H1 (cell line): ENCODE results near the gene SLC12A2. TPM values are rescaled to one million over a fixed set of nuclear protein-coding genes. Genes with fewer than 3 reads are reported as not detected.

Source experiments
- CTCF ChIA-PET: fragments of 300-600 bp; sonication (Branson Sonifier 250); formaldehyde crosslinking; loops from one replicate; lab custom pipeline; 2021; ENCODE audit not compliant: partially characterized antibody; lab: Charles Lee
- POLR2A ChIA-PET: fragments of 300-600 bp; sonication (Branson Sonifier 250); formaldehyde crosslinking; loops from one replicate; lab custom pipeline; 2021; ENCODE audit warnings: inconsistent platforms; ENCODE audit not compliant: partially characterized antibody; lab: Charles Lee
- DNase-seq, 2 experiments: peaks; one replicate each; pipeline versions ENCODE4 v3.0.0 to v3.0.0-alpha.2; 2010 to 2022; ENCODE audit warnings: low spot score in 2 of 2, low read depth in 1 of 2, mixed read lengths in 1 of 2
- FAIRE-seq: peaks from 2 replicates; lab custom pipeline; 2011; peaks lifted over from hg19 to GRCh38; lab: Jason Lieb, UNC
- H2AFZ ChIP-seq: 2 replicates; pipeline ENCODE4 v1.8.1; 2012; ENCODE audit warnings: low read length, inconsistent platforms
- H2AK5ac ChIP-seq: 2 replicates; pipeline ENCODE4 v1.6.1; 2013; ENCODE audit warnings: low read depth, low read length
- H2BK120ac ChIP-seq: replicated peaks from 2 replicates; pipeline ENCODE3; 2013; ENCODE audit warnings: low read depth, low read length, inconsistent platforms
- H2BK12ac ChIP-seq: 2 replicates; pipeline ENCODE4 v1.6.1; 2013; ENCODE audit warnings: low read depth, low read length
- H2BK15ac ChIP-seq: 2 replicates; pipeline ENCODE4 v1.6.1; 2013; ENCODE audit warnings: low read length
- H2BK20ac ChIP-seq: 2 replicates; pipeline ENCODE4 v1.6.1; 2013; ENCODE audit warnings: low read length
- H2BK5ac ChIP-seq: 2 replicates; pipeline ENCODE4 v1.6.1; 2013; ENCODE audit warnings: low read depth, low read length
- H3K14ac ChIP-seq: 2 replicates; pipeline ENCODE4 v1.6.1; 2013; ENCODE audit warnings: inconsistent platforms; ENCODE audit not compliant: insufficient read length
- H3K18ac ChIP-seq: 2 replicates; pipeline ENCODE4 v1.6.1; 2013; ENCODE audit warnings: low read length; ENCODE audit errors: extremely low read depth
- H3K23ac ChIP-seq: 2 replicates; pipeline ENCODE4 v1.6.1; 2013; ENCODE audit warnings: inconsistent platforms; ENCODE audit not compliant: insufficient read length
- H3K23me2 ChIP-seq: 2 replicates; pipeline ENCODE4 v1.6.1; 2013; ENCODE audit warnings: low read depth, low read length
- H3K27ac ChIP-seq: 2 replicates; pipeline ENCODE4 v1.6.1; 2011; ENCODE audit warnings: low read depth, low read length, inconsistent platforms
- H3K27me3 ChIP-seq, 4 experiments: replicated peaks in 1 of 4; 1 replicate in 1 of 4; 2 replicates in 3 of 4; pipeline versions ENCODE4 v1.6.1 to v1.8.1; 2011 to 2013; ENCODE audit warnings: low read length in 3 of 4, mild to moderate bottlenecking in 3 of 4, inconsistent platforms in 2 of 4, mixed read lengths in 2 of 4, moderate library complexity in 1 of 4; ENCODE audit not compliant: control insufficient read depth in 3 of 4, insufficient read depth in 3 of 4; ENCODE audit errors: extremely low read depth in 1 of 4
- H3K36me3 ChIP-seq, 4 experiments: 2 replicates each; pipeline versions ENCODE4 v1.6.1 to v1.8.1; 2011 to 2013; ENCODE audit warnings: mild to moderate bottlenecking in 4 of 4, low read length in 3 of 4, moderate library complexity in 2 of 4, control low read depth in 1 of 4, inconsistent platforms in 1 of 4; ENCODE audit not compliant: insufficient read depth in 4 of 4, control insufficient read depth in 2 of 4
- H3K4ac ChIP-seq: replicated peaks from 2 replicates; pipeline ENCODE3; 2013; ENCODE audit warnings: low read length, low read depth, mixed read lengths, inconsistent platforms; ENCODE audit not compliant: insufficient read length
- H3K4me1 ChIP-seq, 4 experiments: replicated peaks in 1 of 4; 1 replicate in 1 of 4; 2 replicates in 3 of 4; pipeline versions ENCODE4 v1.6.1 to v1.8.1; 2011 to 2013; ENCODE audit warnings: low read length in 3 of 4, inconsistent platforms in 2 of 4, mixed read lengths in 1 of 4; ENCODE audit not compliant: insufficient read depth in 4 of 4, control insufficient read depth in 3 of 4
- H3K4me2 ChIP-seq, 2 experiments: 2 replicates each; pipeline versions ENCODE4 v1.6.1 to v1.8.1; 2011 to 2013; ENCODE audit warnings: low read depth in 2 of 2, low read length in 2 of 2, control low read depth in 1 of 2, inconsistent platforms in 1 of 2, mild to moderate bottlenecking in 1 of 2; ENCODE audit not compliant: insufficient read depth in 1 of 2
- H3K4me3 ChIP-seq, 4 experiments: fragments of 200-600, 300-600 bp in 1 of 4; sonication (generic), shearing (Covaris generic), sonication (Bioruptor Twin) in 1 of 4; 2 replicates each; pipeline versions ENCODE4 v1.5.1 to v1.8.1; 2011 to 2016; ENCODE audit warnings: low read length in 4 of 4, low read depth in 3 of 4, control low read depth in 2 of 4, inconsistent platforms in 2 of 4, mild to moderate bottlenecking in 2 of 4, mixed read lengths in 1 of 4, moderate library complexity in 1 of 4; ENCODE audit not compliant: insufficient read depth in 2 of 4; ENCODE audit errors: extremely low read depth in 1 of 4
- H3K56ac ChIP-seq: replicated peaks from 2 replicates; pipeline ENCODE3; 2013; ENCODE audit warnings: low read depth, mild to moderate bottlenecking, mixed read lengths, low read length, inconsistent platforms; ENCODE audit not compliant: insufficient read length
- H3K79me1 ChIP-seq: 2 replicates; pipeline ENCODE4 v1.6.1; 2013; ENCODE audit warnings: low read depth, low read length, control low read depth
- H3K79me2 ChIP-seq, 2 experiments: 2 replicates each; pipeline versions ENCODE4 v1.6.1 to v1.8.1; 2012 to 2013; ENCODE audit warnings: low read length in 2 of 2, mild to moderate bottlenecking in 2 of 2, inconsistent platforms in 1 of 2; ENCODE audit not compliant: insufficient read depth in 2 of 2, control insufficient read depth in 1 of 2
- H3K9ac ChIP-seq, 4 experiments: replicated peaks in 1 of 4; 1 replicate in 1 of 4; 2 replicates in 3 of 4; pipeline versions ENCODE4 v1.6.1 to v1.8.1; 2011 to 2013; ENCODE audit warnings: low read depth in 3 of 4, low read length in 3 of 4, control low read depth in 2 of 4, mild to moderate bottlenecking in 2 of 4, moderate library complexity in 2 of 4, inconsistent platforms in 1 of 4; ENCODE audit errors: extremely low read depth in 1 of 4
- H3K9me3 ChIP-seq, 2 experiments: 2 replicates each; pipeline versions ENCODE4 v1.6.1 to v1.8.1; 2012 to 2013; ENCODE audit warnings: mild to moderate bottlenecking in 2 of 2, moderate library complexity in 2 of 2, control low read depth in 1 of 2, inconsistent platforms in 1 of 2, low read depth in 1 of 2, low read length in 1 of 2, mixed read lengths in 1 of 2; ENCODE audit not compliant: insufficient read depth in 2 of 2
- H4K20me1 ChIP-seq, 2 experiments: replicated peaks in 1 of 2; 2 replicates each; pipeline versions ENCODE3 to v1.8.1; 2011 to 2013; ENCODE audit warnings: inconsistent platforms in 2 of 2, low read length in 2 of 2, mild to moderate bottlenecking in 1 of 2; ENCODE audit not compliant: insufficient read depth in 2 of 2, control insufficient read depth in 1 of 2
- H4K5ac ChIP-seq: 2 replicates; pipeline ENCODE4 v1.6.1; 2013; ENCODE audit warnings: low read length, low read depth, mixed read lengths, inconsistent platforms; ENCODE audit not compliant: insufficient read length
- H4K8ac ChIP-seq: 2 replicates; pipeline ENCODE4 v1.8.0; 2013; ENCODE audit warnings: mild to moderate bottlenecking, moderate library complexity, low read length, inconsistent platforms; ENCODE audit not compliant: insufficient read depth; ENCODE audit errors: extremely low read depth
- H4K91ac ChIP-seq: replicated peaks from 2 replicates; pipeline ENCODE3; 2013; ENCODE audit warnings: low read length, mixed read lengths, inconsistent platforms; ENCODE audit not compliant: insufficient read length
- BACH1 ChIP-seq: IDR thresholded peaks from 2 replicates; pipeline ENCODE4 v1.6.1; 2012; ENCODE audit warnings: low read length, improper control_type of control experiment
- BCL11A ChIP-seq, 2 experiments: IDR thresholded peaks; one replicate each; pipeline ENCODE4 v1.6.1; 2011; ENCODE audit warnings: low read depth in 2 of 2, low read length in 2 of 2, mild to moderate bottlenecking in 2 of 2
- BRCA1 ChIP-seq: IDR thresholded peaks from 2 replicates; pipeline ENCODE4 v1.6.1; 2012; ENCODE audit warnings: low read depth, low read length, improper control_type of control experiment
- CBX5 ChIP-seq: fragments of 300-800, 300-1000 bp; sonication (generic); IDR thresholded peaks from 2 replicates; pipeline ENCODE4 v1.7.1; 2016; ENCODE audit warnings: antibody characterized with exemption, low read length, low read depth
- EP300 ChIP-seq, 2 experiments: IDR thresholded peaks; 1 replicate in 1 of 2; 2 replicates in 1 of 2; pipeline ENCODE4 v1.6.1; 2011 to 2012; ENCODE audit warnings: low read depth in 2 of 2, low read length in 2 of 2, mild to moderate bottlenecking in 2 of 2, borderline replicate concordance in 1 of 2, inconsistent platforms in 1 of 2, moderate library complexity in 1 of 2
- EZH2 ChIP-seq: fragments of 200-600 bp; sonication (generic); IDR thresholded peaks from 2 replicates; pipeline ENCODE4 v1.7.1; 2012; ENCODE audit warnings: low read depth, mild to moderate bottlenecking, moderate library complexity, low read length, inconsistent platforms; ENCODE audit not compliant: severe bottlenecking
- GABPA ChIP-seq: IDR thresholded peaks from 2 replicates; pipeline ENCODE4 v1.6.1; 2011; ENCODE audit warnings: mild to moderate bottlenecking, low read length, moderate library complexity, borderline replicate concordance; ENCODE audit not compliant: insufficient read depth
- NANOG ChIP-seq: IDR thresholded peaks from 2 replicates; pipeline ENCODE4 v1.6.1; 2011; ENCODE audit warnings: low read length, low read depth, mild to moderate bottlenecking, inconsistent platforms; ENCODE audit not compliant: insufficient read depth, poor library complexity, severe bottlenecking
- NRF1 ChIP-seq: IDR thresholded peaks from 2 replicates; pipeline ENCODE4 v1.6.1; 2011; ENCODE audit warnings: mild to moderate bottlenecking, low read depth, low read length, improper control_type of control experiment
- POLR2AphosphoS5 ChIP-seq: IDR thresholded peaks from 2 replicates; pipeline ENCODE4 v1.6.1; 2011; ENCODE audit warnings: low read depth, low read length
- RAD21 ChIP-seq, 2 experiments: IDR thresholded peaks in 1 of 2; conservative IDR thresholded peaks in 1 of 2; 2 replicates each; pipeline ENCODE4 v1.6.1; 2011; ENCODE audit warnings: low read depth in 2 of 2, low read length in 2 of 2, improper control_type of control experiment in 1 of 2, inconsistent platforms in 1 of 2, mild to moderate bottlenecking in 1 of 2, moderate library complexity in 1 of 2
- RFX5 ChIP-seq: IDR thresholded peaks from 2 replicates; pipeline ENCODE4 v1.6.1; 2011; ENCODE audit warnings: low read depth, low read length, improper control_type of control experiment, borderline replicate concordance
- SP4 ChIP-seq: IDR thresholded peaks from 2 replicates; pipeline ENCODE4 v1.6.1; 2012; ENCODE audit warnings: low read length, inconsistent platforms
- SRF ChIP-seq: IDR thresholded peaks from 2 replicates; pipeline ENCODE4 v1.6.1; 2011; ENCODE audit warnings: mild to moderate bottlenecking, low read depth, low read length, moderate library complexity
- TAF1 ChIP-seq: IDR thresholded peaks from 2 replicates; pipeline ENCODE4 v1.6.1; 2011; ENCODE audit warnings: mild to moderate bottlenecking, low read depth, low read length
- WGBS, 2 experiments: shearing (Covaris generic) in 1 of 2; methylation state at CpG; one replicate each; pipeline versions ENCODE4 v1.1.6 to v1.1.7; 2013 to 2015; ENCODE audit warnings: low lambda C conversion rate in 2 of 2, mixed read lengths in 2 of 2, inconsistent platforms in 1 of 2, low coverage in 1 of 2, missing lambda C conversion rate in 1 of 2; ENCODE audit not compliant: insufficient replicate concordance in 2 of 2, insufficient coverage in 1 of 2, insufficient read length in 1 of 2; ENCODE audit errors: extremely low coverage in 1 of 2, missing lambda C conversion rate in 1 of 2; 5-methylcytosine and 5-hydroxymethylcytosine counted together
- polyA plus RNA-seq, 7 experiments: library from polyadenylated mRNA; depleted of rRNA in 3 of 7; stranded (reverse) in 5 of 7; unstranded in 2 of 7; fragments of >200 nt in 5 of 7; fragments of 200-250 nt in 2 of 7; gene quantifications; 1 replicate in 5 of 7; 2 replicates in 1 of 7; 4 replicates in 1 of 7; pipeline versions ENCODE4 v1.2.1 to v1.2.3, GENCODE V29; 2011 to 2013; ENCODE audit warnings: missing spikeins in 2 of 7, mixed read lengths in 2 of 7
- total RNA-seq: library from RNA; stranded (reverse); fragmentation: NEBNext Ultra II Directional; extraction: Animal tissue kit (Norgen Biotek cat#: 25700); gene quantifications from 2 replicates; pipeline ENCODE4 v1.2.1, GENCODE V29; 2021

The SLC12A2 gene
- total and polyA plus RNA-seq, 2 of the 8 experiments (the other 6 are each of a cell fraction or from before 2014, with no cell fraction given) = 2.6 to 16.2 TPM

- Histone ChIP-seq H2AFZ (no peak overlapping the region), H3K14ac (no peak overlapping the region), H3K23me2 (no peaks in the 10 kb centered on the region), H3K4me2 (no peak overlapping the region), H3K79me2 (no peaks in the 10 kb centered on the region), H3K36me3 (peaks cover 0 to 3% (median 0%) of the 10 kb centered on the region in 4 experiments; a peak in 1 of 8 replicates), H4K8ac (no peak overlapping the region), H3K4me3 (no peak overlapping the region), H3K56ac (no peak overlapping the region), H3K4ac (no peak overlapping the region), H3K4me1 (no peaks in the 10 kb centered on the region), H3K18ac (no peak overlapping the region), H2BK15ac (no peak overlapping the region), H4K91ac (no peak overlapping the region), H3K79me1 (no peaks in the 10 kb centered on the region), H2BK120ac (no peak overlapping the region), H2AK5ac (no peak overlapping the region), H2BK5ac (no peak overlapping the region), H4K20me1 (no peaks in the 10 kb centered on the region), H2BK12ac (no peak overlapping the region), H2BK20ac (no peak overlapping the region), H4K5ac (no peak overlapping the region), H3K23ac (no peak overlapping the region), H3K9ac (no peak overlapping the region), H3K27me3 (peaks cover 0 to 1% (median 0%) of the 10 kb centered on the region in 4 experiments; a peak in 1 of 7 replicates), H3K9me3 (no peaks in the 10 kb centered on the region), H3K27ac (no peak overlapping the region)
- 100% methylated on average over 2 of the region's 2 CpGs; no CpG with 5 or more reads in 1 of the 2 experiments for WGBS, 2 experiments
- CTCF ChIA-PET = no interaction called here
- FAIRE-seq (no peak), DNase-seq (no peak)
- POLR2A ChIA-PET = no interaction called here
- no peak for TF ChIP-seq SP4
- TF ChIP-seq POLR2AphosphoS5 = no peak
- TF ChIP-seq NANOG = no peak
- no peak for TF ChIP-seq BRCA1
- TF ChIP-seq CBX5 = no peak
- TF ChIP-seq NRF1 = no peak
- TF ChIP-seq SRF = no peak
- no peak for TF ChIP-seq GABPA
- no peak for TF ChIP-seq EZH2
- no peak for TF ChIP-seq BCL11A (IDR thresholded peaks at IDR 0.05; ENCODE audit: low read depth in 2 of 2, low read length in 2 of 2)
- no peak for TF ChIP-seq RAD21 (IDR thresholded peaks at IDR 0.05 in 1 of 2, conservative IDR thresholded peaks at IDR 0.05 in 1 of 2; ENCODE audit: low read depth in 2 of 2, low read length in 2 of 2)
- TF ChIP-seq BACH1 = no peak
- no peak for TF ChIP-seq EP300 (IDR thresholded peaks at IDR 0.05; ENCODE audit: borderline replicate concordance in 1 of 2, low read depth in 2 of 2, low read length in 2 of 2)
- no peak for TF ChIP-seq RFX5
- TF ChIP-seq TAF1 = no peak
Measured at GRCh38 chr5:128174951-128175350, 91.4 kb downstream of the SLC12A2 start.
